Measurements from ENCODE around the gene ACTL9.

ACTL9 gene

DNA sequence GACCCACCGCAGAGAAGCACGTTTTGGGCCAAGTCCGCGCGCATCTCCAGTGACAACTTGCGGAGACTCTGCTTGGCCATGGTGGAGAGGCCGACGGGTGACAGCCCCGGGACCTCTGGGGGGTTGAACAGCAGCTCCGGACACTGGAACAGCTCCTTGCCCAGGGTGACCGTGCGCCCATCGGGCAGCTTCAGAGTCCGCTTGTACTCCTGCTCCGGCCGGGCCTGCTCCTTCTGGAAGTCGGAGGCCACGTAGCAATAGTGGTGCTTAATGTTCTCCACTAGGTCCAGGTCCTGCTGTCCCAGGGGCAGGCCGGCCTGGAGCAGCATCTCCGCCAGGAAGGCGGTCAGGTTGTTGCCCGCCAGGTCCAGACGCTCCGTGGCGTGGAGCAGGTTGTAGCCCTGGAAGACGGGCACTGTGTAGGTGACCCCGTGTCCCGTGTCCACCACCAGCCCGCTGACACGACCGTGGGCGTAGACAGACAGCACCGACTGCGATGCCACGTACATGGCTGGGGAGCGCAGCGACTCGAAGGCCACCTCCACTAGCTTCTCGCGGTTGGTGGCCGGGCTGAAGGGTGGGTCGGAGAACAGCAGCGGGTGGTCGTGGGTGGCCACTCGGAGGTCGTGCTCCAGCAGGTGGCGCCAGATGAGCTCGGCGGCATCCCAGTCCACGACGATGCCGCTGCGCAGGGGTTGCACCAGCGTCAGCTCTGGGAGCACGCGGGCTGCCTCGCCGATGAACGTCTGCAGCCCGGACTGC lies 743 bp downstream of the ACTL9 start:
- DNase-seq (ENCODE audit: low read depth in 2 of 2) = no peak
- no peak overlapping the region for H3K4me3 ChIP-seq (replicated peaks in 1 of 2; ENCODE audit: low read depth in 2 of 2, low read length in 2 of 2)
- TF ChIP-seq, protein P1, sequence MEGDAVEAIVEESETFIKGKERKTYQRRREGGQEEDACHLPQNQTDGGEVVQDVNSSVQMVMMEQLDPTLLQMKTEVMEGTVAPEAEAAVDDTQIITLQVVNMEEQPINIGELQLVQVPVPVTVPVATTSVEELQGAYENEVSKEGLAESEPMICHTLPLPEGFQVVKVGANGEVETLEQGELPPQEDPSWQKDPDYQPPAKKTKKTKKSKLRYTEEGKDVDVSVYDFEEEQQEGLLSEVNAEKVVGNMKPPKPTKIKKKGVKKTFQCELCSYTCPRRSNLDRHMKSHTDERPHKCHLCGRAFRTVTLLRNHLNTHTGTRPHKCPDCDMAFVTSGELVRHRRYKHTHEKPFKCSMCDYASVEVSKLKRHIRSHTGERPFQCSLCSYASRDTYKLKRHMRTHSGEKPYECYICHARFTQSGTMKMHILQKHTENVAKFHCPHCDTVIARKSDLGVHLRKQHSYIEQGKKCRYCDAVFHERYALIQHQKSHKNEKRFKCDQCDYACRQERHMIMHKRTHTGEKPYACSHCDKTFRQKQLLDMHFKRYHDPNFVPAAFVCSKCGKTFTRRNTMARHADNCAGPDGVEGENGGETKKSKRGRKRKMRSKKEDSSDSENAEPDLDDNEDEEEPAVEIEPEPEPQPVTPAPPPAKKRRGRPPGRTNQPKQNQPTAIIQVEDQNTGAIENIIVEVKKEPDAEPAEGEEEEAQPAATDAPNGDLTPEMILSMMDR (IDR thresholded peaks at IDR 0.05; ENCODE audit: low read depth, low read length) = no peak

DNA sequence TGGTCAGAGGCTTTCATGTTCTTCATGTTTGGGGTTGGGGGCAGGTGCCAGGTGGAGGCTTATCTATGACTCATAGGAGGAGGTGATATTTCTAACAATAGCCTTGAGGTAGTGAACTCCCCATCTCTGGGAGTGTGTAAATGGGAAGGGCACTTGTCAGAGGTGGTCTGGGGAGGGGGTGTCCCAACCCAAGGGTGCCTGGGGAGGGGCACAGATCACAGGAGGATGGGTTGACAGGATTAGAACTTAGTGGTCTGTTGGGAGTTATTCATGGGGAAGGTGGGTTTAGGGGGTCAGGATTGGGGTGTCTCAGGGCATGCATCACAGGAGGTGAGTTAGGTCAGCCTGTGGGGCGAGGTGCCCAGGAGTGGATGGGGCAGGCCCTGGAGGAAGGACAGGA lies 1.6 kb downstream of the ACTL9 start:
- H3K4me3 ChIP-seq (replicated peaks in 1 of 2; ENCODE audit: low read depth in 2 of 2, low read length in 2 of 2) = no peak overlapping the region
- TF ChIP-seq, protein P1 (IDR thresholded peaks at IDR 0.05; ENCODE audit: low read depth, low read length) = no peak
- DNase-seq (ENCODE audit: low read depth in 2 of 2) = no peak

DNA sequence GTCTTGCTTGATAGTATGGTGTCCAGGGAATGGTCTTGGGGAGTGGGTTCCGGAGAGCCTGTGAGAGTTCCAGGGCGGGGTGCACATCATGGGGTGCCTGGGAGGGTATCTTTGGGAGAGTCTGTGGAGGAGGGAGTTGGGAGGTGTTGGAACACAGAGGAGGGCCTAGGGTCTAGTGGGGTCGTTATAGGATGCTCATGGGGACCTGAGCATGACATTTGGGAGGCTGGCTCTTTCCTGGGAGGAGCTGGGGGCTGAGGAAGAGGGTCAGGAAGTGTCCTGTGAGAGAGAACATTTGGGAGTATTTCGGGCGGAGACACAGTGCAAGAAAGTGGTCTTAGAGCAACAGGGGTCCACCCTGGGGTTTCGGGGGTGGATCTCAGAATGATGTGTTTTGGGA lies 2.7 kb downstream of the ACTL9 start:
- TF ChIP-seq, protein P1 (IDR thresholded peaks at IDR 0.05; ENCODE audit: low read depth, low read length) = no peak
- H3K4me3 ChIP-seq (replicated peaks in 1 of 2; ENCODE audit: low read depth in 2 of 2, low read length in 2 of 2) = no peak overlapping the region
- no peak for DNase-seq (ENCODE audit: low read depth in 2 of 2)

DNA sequence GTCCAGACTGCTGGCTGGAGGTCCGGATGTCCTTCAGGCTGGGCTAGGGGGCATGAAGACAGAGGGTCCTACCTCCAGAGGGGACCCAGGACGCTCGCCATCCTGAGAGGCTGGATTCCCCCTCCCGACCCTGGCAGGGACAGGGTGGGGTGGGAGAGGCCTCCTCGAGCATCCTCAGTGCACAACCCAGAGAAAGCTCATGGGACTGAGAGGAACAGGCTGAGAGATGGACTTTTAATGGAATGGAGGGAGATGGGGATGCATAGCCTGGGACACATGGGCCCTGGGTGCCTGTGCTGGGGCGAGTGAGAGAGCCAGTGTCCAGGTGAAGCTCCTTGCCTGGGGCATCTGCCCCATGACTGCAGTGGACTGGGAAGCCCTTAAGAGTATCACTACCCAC lies 3.1 kb downstream of the ACTL9 start:
- TF ChIP-seq, protein P1 (IDR thresholded peaks at IDR 0.05; ENCODE audit: low read depth, low read length) = no peak
- H3K4me3 ChIP-seq (replicated peaks in 1 of 2; ENCODE audit: low read depth in 2 of 2, low read length in 2 of 2) = no peak overlapping the region
- DNase-seq (ENCODE audit: low read depth in 2 of 2) = no peak

DNA sequence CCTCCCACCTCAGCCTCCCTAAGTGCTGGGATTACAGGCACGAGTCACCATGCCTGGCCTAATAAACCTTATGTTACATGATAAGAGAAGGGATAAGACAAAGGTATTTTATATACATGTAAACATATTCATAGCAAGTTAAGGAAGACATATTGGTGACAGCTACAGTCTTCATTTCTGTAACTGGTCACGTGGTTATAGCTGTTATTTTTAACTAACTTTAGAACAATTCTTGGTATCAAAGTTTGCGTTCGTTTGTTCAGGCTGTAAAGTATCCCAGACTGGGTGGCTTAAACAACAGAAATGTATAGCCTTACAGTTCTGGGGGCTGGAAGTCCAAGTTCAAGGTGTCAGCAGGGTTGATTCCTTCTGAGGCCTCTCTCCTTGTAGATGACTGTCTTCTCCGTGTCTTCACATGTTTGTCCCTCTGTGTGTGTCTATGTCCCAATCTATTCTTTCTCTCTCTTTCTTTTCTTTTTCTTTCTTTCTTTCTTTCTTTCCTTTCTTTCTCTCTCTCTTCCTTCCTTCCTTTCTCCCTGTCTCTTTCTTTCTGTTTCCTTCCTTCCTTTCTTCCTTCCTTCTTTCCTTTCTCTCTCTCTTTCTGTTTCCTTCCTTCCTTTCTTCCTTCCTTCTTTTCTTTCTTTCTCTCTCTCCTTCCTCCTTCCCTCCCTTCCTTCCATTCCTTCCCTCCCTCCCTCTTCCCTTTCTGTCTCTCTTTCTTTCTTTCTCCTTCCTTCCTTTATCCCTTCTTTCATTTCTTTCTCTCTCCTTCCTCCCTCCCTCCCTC lies 7.6 kb downstream of the ACTL9 start:
- DNase-seq (ENCODE audit: low read depth in 2 of 2) = no peak
- TF ChIP-seq, protein P1 (IDR thresholded peaks at IDR 0.05; ENCODE audit: low read depth, low read length) = no peak
- H3K4me3 ChIP-seq (replicated peaks in 1 of 2; ENCODE audit: low read depth in 2 of 2, low read length in 2 of 2) = no peak overlapping the region

DNA sequence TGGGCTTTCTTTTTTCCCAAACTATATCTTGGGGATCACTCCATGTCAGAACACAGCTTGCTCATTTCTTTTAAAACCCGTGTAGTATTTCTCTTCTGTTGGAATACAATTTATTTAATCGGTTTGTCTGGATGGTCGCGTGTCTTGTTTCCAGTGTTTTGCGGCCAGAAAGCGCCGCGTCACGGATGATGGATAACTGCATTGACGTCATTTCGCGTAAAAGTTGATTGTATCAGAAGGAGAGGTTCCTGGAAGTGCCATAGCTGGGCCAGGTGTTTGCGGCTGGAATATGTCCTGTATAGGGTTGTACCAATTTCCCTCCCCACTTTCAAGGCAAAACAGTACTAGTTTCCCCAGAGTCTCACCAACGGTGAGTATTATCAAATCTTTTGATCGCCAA lies 9.7 kb downstream of the ACTL9 start:
- DNase-seq (ENCODE audit: low read depth in 2 of 2) = no peak
- H3K4me3 ChIP-seq (replicated peaks in 1 of 2; ENCODE audit: low read depth in 2 of 2, low read length in 2 of 2) = no peak overlapping the region
- TF ChIP-seq, protein P1 (IDR thresholded peaks at IDR 0.05; ENCODE audit: low read depth, low read length) = no peak

Data from cardiac fibroblast (primary cell).